Activated CD8-positive, alpha-beta T cell treated with anti-CD3 and anti-CD28 coated beads for 36 hours (primary cell): ENCODE results near the gene MANBA. TPM values are rescaled to one million over a fixed set of nuclear protein-coding genes. Genes with fewer than 3 reads are reported as not detected.

ENCODE experiments used
- ATAC-seq: fragments of 200-7000 bp; cut with Tn5 transposase; one replicate; pipeline ENCODE4 v1.10.0; 2021; ENCODE audit warnings: mild to moderate bottlenecking, moderate library complexity
- CTCF ChIA-PET: fragments of 350-600 bp; sonication (Branson Sonifier 250); formaldehyde crosslinking; loops from one replicate; lab custom pipeline; 2021; ENCODE audit warnings: antibody characterized with exemption; lab: Charles Lee
- POLR2A ChIA-PET: fragments of 350-600 bp; sonication (Branson Sonifier 250); formaldehyde crosslinking; loops from one replicate; lab custom pipeline; 2021; ENCODE audit warnings: antibody characterized with exemption; lab: Charles Lee
- DNase-seq: peaks from one replicate; pipeline ENCODE4 v3.0.0-alpha.2; 2020
- H3K27ac Mint-ChIP-seq: one replicate; pipeline ENCODE4 v1.8.0; 2021; ENCODE audit warnings: mild to moderate bottlenecking, mixed read lengths
- H3K27me3 Mint-ChIP-seq: one replicate; pipeline ENCODE4 v1.8.0; 2021; ENCODE audit warnings: mixed read lengths
- H3K36me3 Mint-ChIP-seq: one replicate; pipeline ENCODE4 v1.8.0; 2021; ENCODE audit warnings: low read depth, mixed read lengths
- H3K4me1 Mint-ChIP-seq: one replicate; pipeline ENCODE4 v1.8.0; 2021; ENCODE audit warnings: low read depth, mixed read lengths
- H3K4me3 Mint-ChIP-seq: one replicate; pipeline ENCODE4 v1.8.0; 2021; ENCODE audit warnings: mild to moderate bottlenecking, moderate library complexity, mixed read lengths
- H3K9me3 Mint-ChIP-seq: one replicate; pipeline ENCODE4 v1.8.0; 2021; ENCODE audit warnings: mixed read lengths
- CTCF ChIP-seq: fragments of 200-600 bp; IDR thresholded peaks from one replicate; pipeline ENCODE4 v1.8.0; 2022; ENCODE audit warnings: antibody characterized with exemption, mild to moderate bottlenecking
- intact Hi-C: fragments of 100-400 bp; cut with micrococcal nuclease; formaldehyde crosslinking; loops from one replicate; pipeline ENCODE4 v1.10.0; 2022
- total RNA-seq, 2 experiments: library from RNA; stranded (reverse); gene quantifications; one replicate each; pipeline ENCODE4 v1.2.3, GENCODE V29; 2021

MANBA gene
- total RNA-seq, 2 experiments from 2014 or later = 14.5 to 16.3 TPM

DNA sequence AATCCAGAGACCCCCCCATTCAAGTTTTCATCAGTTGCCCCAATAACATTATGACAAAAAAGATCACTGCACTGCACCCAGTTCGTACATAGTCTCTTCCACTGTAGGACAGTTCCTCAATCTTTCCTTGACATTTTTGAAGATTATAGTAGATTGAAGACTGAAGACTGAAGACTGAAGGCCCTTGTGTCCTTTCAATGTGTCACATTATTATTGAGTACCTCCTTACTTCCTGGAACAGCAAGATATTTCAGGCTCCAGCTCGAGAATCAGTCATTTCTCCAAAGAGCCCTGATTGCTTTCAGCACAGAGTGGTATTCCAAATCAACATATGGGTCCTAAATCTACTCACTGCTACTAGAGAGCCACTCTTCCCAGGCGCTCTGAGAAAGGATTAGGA lies 75.0 kb downstream of the MANBA start:
- ATAC-seq = no peak
- DNase-seq = no peak
- H3K4me1 Mint-ChIP-seq = no peaks in the 10 kb centered on the region
- H3K9me3 Mint-ChIP-seq = no peaks in the 10 kb centered on the region
- ChIA-PET POLR2A (no interaction called here), CTCF (interaction anchor here (1.2 kb wide), 1 partner anchor 49 kb away, joined by 3 read pairs; no protein-coding TSS in a partner anchor)
- H3K27me3 Mint-ChIP-seq = no peaks in the 10 kb centered on the region
- no peak overlapping the region for H3K27ac Mint-ChIP-seq
- no peak overlapping the region for H3K4me3 Mint-ChIP-seq
- intact Hi-C loops = no loop called here
- no peak for TF ChIP-seq CTCF
- H3K36me3 Mint-ChIP-seq = peaks cover 7% of the 10 kb centered on the region

GRCh38 chr4:102684610-102685052 lies 76.1 kb downstream of the MANBA start:
- H3K36me3 Mint-ChIP-seq = peaks cover 6% of the 10 kb centered on the region
- ChIA-PET POLR2A (no interaction called here), CTCF (no interaction called here)
- H3K4me3 Mint-ChIP-seq = no peak overlapping the region
- no peaks in the 10 kb centered on the region for H3K4me1 Mint-ChIP-seq
- no peak for DNase-seq
- H3K27ac Mint-ChIP-seq = no peak overlapping the region
- H3K9me3 Mint-ChIP-seq = no peaks in the 10 kb centered on the region
- intact Hi-C loops = no loop called here
- TF ChIP-seq CTCF = no peak
- no peaks in the 10 kb centered on the region for H3K27me3 Mint-ChIP-seq
- no peak for ATAC-seq

GRCh38 chr4:102683881-102684609 lies 76.7 kb downstream of the MANBA start:
- no peak for TF ChIP-seq CTCF
- ChIA-PET CTCF (no interaction called here), POLR2A (no interaction called here)
- intact Hi-C loops = no loop called here
- Mint-ChIP-seq H3K4me1 (no peaks in the 10 kb centered on the region), H3K27me3 (no peaks in the 10 kb centered on the region), H3K27ac (no peak overlapping the region), H3K36me3 (peaks cover 6% of the 10 kb centered on the region), H3K4me3 (no peak overlapping the region), H3K9me3 (no peaks in the 10 kb centered on the region)
- no peak for DNase-seq
- ATAC-seq = no peak

DNA sequence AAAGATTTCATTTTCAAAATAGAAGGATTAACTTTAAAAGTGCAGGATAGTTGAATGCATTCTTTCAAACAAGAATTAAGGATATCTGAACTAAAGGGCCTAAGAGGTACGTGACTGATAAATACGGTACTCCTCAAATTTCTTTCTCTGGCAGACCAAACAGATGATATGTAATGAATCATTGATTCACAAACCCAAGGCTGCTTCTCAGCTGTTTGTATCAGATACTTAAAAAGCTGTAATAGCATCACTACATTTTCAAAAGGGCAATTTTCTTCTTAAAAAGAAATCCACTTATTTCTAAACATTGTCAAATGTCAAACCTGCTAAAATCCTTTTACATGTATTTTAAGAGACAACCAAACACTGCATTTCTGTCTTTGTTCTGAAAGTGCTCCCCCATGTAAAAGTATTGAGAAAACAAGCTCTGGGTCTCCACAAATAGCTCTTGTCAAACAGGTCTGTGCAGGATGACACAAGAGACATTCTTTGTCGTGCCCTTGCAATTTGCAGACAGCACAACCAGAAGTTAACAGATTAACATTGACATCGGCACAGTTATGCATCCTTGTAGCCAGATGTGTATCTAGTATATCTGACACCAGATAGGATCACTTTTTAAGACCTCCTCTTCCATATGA lies 82.0 kb downstream of the MANBA start:
- POLR2A ChIA-PET = no interaction called here
- Mint-ChIP-seq H3K4me3 (no peak overlapping the region), H3K9me3 (no peaks in the 10 kb centered on the region), H3K4me1 (peaks cover 2% of the 10 kb centered on the region), H3K27ac (no peak overlapping the region), H3K27me3 (no peaks in the 10 kb centered on the region), H3K36me3 (peaks cover 6% of the 10 kb centered on the region)
- CTCF ChIA-PET = no interaction called here
- ATAC-seq (no peak), DNase-seq (no peak)
- TF ChIP-seq CTCF = no peak
- intact Hi-C loops = no loop called here

DNA sequence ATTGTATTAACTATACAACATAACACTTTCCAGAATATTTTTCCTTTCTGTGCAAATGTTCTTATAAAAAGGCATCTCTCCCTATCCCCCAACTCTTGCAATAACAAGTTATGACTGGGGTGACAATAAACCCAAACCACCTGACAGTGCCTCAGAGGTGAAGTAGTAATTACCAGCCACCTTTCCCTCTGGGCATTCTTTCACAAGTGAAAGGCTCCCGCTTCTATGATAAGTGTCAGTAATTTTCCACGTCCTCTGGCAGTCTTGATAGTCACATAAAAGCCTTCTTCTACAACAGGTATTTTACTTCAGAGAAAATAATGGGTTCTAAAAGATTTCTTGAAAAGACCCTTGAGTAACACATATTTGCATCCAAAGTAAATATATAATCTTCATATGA lies 82.7 kb downstream of the MANBA start:
- TF ChIP-seq CTCF = no peak
- intact Hi-C loops = no loop called here
- peaks cover 6% of the 10 kb centered on the region for H3K36me3 Mint-ChIP-seq

More for the DNA sequence above, 82.7 kb downstream of the MANBA start:
- Mint-ChIP-seq H3K27ac (no peak overlapping the region), H3K9me3 (no peaks in the 10 kb centered on the region), H3K4me3 (no peak overlapping the region), H3K4me1 (peaks cover 2% of the 10 kb centered on the region), H3K27me3 (no peaks in the 10 kb centered on the region)
- ChIA-PET CTCF (no interaction called here), POLR2A (no interaction called here)
- DNase-seq (no peak), ATAC-seq (no peak)
